Activated CD4-positive, alpha-beta T cell treated with anti-CD3 and anti-CD28 coated beads, Interleukin-2, amount 10 ng/mL, durations not matched to agents 7 days and 5 days (primary cell): ENCODE measurements around the gene MX2. TPM values are rescaled to one million over a fixed set of nuclear protein-coding genes. Genes with fewer than 3 reads are reported as not detected.
A peak's percentile ranks its signal among the peaks of the same experiment; 100 is the strongest.

Experiments
- CTCF ChIA-PET: fragments of 350-600 bp; sonication (Branson Sonifier 250); formaldehyde crosslinking; loops from one replicate; lab custom pipeline; 2021; ENCODE audit warnings: antibody characterized with exemption; lab: Charles Lee
- POLR2A ChIA-PET: fragments of 350-600 bp; sonication (Branson Sonifier 250); formaldehyde crosslinking; loops from one replicate; lab custom pipeline; 2021; ENCODE audit warnings: antibody characterized with exemption; lab: Charles Lee
- DNase-seq: peaks from one replicate; pipeline ENCODE4 v3.0.0-alpha.2; 2020
- H3K27ac Mint-ChIP-seq: one replicate; pipeline ENCODE4 v1.8.0; 2021; ENCODE audit warnings: mild to moderate bottlenecking, moderate library complexity, mixed read lengths
- H3K27me3 Mint-ChIP-seq: one replicate; pipeline ENCODE4 v1.8.0; 2021; ENCODE audit warnings: mixed read lengths
- H3K36me3 Mint-ChIP-seq: one replicate; pipeline ENCODE4 v1.8.0; 2021; ENCODE audit warnings: low read depth, mixed read lengths
- H3K4me1 Mint-ChIP-seq: one replicate; pipeline ENCODE4 v1.8.0; 2021; ENCODE audit warnings: mixed read lengths
- H3K4me3 Mint-ChIP-seq: one replicate; pipeline ENCODE4 v1.8.0; 2021; ENCODE audit warnings: mild to moderate bottlenecking, moderate library complexity, mixed read lengths
- H3K9me3 Mint-ChIP-seq: one replicate; pipeline ENCODE4 v1.8.0; 2021; ENCODE audit warnings: mixed read lengths
- total RNA-seq, 2 experiments: library from RNA; stranded (reverse); gene quantifications; one replicate each; pipeline ENCODE4 v1.2.3, GENCODE V29; 2021

The MX2 gene
- total RNA-seq, 2 experiments from 2014 or later = 108 to 117 TPM

DNA sequence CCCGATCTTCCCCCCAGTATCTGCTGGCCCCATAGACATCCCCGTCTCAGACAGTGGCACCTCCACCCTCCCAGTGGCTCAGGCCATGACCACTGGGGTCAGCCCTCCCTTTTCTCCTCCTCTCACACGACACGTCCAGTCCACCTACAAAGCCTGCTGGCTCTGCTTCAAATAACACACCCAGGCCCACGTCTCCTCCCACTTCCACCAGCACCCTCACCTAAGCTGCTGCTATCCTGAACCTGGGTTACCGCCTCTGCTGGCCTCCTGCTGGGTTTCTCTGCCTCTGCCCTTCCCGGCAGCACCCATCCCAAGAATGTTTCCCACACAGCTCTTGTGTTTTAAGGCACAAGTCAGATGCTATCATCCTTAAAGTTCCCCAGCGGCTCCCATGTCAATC is 26.0 kb downstream of the MX2 start:
- Mint-ChIP-seq H3K9me3 (no peaks in the 10 kb centered on the region), H3K27me3 (no peaks in the 10 kb centered on the region), H3K27ac (no peak overlapping the region), H3K36me3 (peaks cover 48% of the 10 kb centered on the region), H3K4me3 (no peak overlapping the region), H3K4me1 (peaks cover 1% of the 10 kb centered on the region)
- CTCF ChIA-PET = no interaction called here
- POLR2A ChIA-PET = no interaction called here
- no peak for DNase-seq

DNA sequence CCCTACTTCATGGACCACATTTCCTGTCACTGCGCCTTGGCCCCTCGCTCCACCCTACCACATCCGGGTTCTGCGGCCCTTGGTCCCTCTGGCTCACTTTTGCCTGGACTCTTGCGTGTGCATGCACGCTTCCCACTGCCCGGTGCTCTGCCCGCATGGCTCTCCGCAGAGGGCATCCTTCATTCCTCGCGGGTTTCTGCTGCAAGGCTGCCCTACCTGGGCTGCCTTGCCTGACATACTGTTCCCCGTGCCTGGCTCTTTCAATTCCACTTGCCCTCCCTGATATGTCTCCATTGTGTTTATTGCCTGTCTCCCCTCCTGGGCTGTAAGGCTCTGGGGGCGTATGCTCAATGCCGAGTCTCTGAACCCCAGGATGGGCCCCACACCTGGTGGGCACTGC is 26.4 kb downstream of the MX2 start:
- H3K4me1 Mint-ChIP-seq = peaks cover 1% of the 10 kb centered on the region
- no peaks in the 10 kb centered on the region for H3K27me3 Mint-ChIP-seq
- H3K4me3 Mint-ChIP-seq = no peak overlapping the region
- H3K36me3 Mint-ChIP-seq = peaks cover 48% of the 10 kb centered on the region
- CTCF ChIA-PET = no interaction called here
- DNase-seq = no peak
- POLR2A ChIA-PET = no interaction called here
- H3K27ac Mint-ChIP-seq = peak overlapping the region; percentile 38
- H3K9me3 Mint-ChIP-seq = no peaks in the 10 kb centered on the region

- CTCF ChIA-PET = no interaction called here
- H3K36me3 Mint-ChIP-seq = peaks cover 53% of the 10 kb centered on the region
- H3K9me3 Mint-ChIP-seq = no peaks in the 10 kb centered on the region
Observed at GRCh38 chr21:41390043-41390639, 28.3 kb downstream of the MX2 start.

DNA sequence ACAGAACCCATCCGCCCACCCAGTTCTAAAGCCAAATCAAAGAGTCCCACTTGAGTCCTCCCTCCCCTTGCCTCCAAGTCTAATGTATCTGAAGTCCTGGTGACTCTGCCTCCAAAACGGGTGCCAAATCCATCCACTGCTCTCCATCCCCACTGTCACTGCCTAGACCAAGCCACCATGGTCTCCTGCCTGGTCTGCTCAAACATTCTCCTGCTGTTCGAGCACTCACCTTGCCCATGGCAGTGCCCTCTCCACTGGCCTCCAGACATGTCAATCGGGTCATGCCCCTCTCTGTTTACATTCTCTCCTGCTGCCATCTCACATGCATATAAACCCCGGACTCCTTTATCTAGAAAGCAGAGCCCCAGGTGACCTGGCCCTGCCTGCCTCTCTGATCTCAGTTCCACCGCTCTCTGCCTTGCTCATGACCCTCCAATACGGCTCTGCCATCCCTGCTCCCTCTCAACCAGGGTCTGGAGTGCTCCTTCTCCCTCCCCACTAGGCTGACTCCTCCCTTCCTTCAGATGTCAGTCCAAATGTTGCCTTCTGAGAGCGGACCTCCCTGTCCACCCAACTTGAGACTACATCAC is 32.1 kb downstream of the MX2 start:
- ChIA-PET CTCF (no interaction called here), POLR2A (no interaction called here)
- H3K9me3 Mint-ChIP-seq = no peaks in the 10 kb centered on the region
- no peaks in the 10 kb centered on the region for H3K27me3 Mint-ChIP-seq
- no peak for DNase-seq
- H3K4me3 Mint-ChIP-seq = no peak overlapping the region
- peaks cover 1% of the 10 kb centered on the region for H3K4me1 Mint-ChIP-seq
- peaks cover 64% of the 10 kb centered on the region for H3K36me3 Mint-ChIP-seq
- H3K27ac Mint-ChIP-seq = peak overlapping the region; percentile 31

More at GRCh38 chr21:41390043-41390639, 28.3 kb downstream of the MX2 start:
- Mint-ChIP-seq H3K4me1 (peaks cover 1% of the 10 kb centered on the region), H3K27me3 (no peaks in the 10 kb centered on the region), H3K4me3 (no peak overlapping the region), H3K27ac (peak overlapping the region; percentile 54)
- POLR2A ChIA-PET = no interaction called here
- no peak for DNase-seq

DNA sequence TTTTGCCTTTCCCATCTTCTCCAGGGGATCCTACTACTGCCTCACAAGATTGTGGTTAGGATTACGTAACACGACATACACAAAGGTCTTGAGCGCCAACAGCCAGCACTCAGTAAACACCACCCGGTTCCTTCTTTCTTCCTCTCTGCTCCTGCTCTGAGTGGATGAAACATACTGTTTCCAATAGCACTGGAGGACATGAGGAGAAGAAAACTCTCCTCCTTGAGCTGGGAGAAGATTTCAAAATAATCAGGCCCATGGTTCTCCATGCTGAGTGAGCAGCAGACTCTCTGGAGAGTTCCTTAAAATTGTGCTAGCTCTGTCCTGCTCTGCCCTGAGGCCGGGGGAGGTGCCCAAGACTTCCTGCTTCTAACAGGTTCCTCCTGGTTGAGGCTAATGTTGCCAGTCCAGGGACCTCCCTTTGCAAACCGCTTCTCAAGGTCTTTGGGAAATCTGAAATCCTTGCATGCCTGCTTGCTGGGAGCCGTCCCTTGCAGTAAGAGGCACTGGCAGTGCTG is 34.8 kb downstream of the MX2 start:
- ChIA-PET CTCF (interaction anchor here (1.5 kb wide), 1 partner anchor 14 kb away, joined by 4 read pairs; no protein-coding TSS in a partner anchor), POLR2A (no interaction called here)
- Mint-ChIP-seq H3K36me3 (peaks cover 81% of the 10 kb centered on the region), H3K27me3 (no peaks in the 10 kb centered on the region), H3K27ac (no peak overlapping the region), H3K9me3 (no peaks in the 10 kb centered on the region), H3K4me3 (no peak overlapping the region), H3K4me1 (peaks cover 1% of the 10 kb centered on the region)
- no peak for DNase-seq

GRCh38 chr21:41397471-41397891 is 35.7 kb downstream of the MX2 start:
- CTCF ChIA-PET = interaction anchor here (1.5 kb wide), 1 partner anchor 13 kb away, joined by 4 read pairs; no protein-coding TSS in a partner anchor
- POLR2A ChIA-PET = no interaction called here
- no peak overlapping the region for H3K27ac Mint-ChIP-seq

DNA sequence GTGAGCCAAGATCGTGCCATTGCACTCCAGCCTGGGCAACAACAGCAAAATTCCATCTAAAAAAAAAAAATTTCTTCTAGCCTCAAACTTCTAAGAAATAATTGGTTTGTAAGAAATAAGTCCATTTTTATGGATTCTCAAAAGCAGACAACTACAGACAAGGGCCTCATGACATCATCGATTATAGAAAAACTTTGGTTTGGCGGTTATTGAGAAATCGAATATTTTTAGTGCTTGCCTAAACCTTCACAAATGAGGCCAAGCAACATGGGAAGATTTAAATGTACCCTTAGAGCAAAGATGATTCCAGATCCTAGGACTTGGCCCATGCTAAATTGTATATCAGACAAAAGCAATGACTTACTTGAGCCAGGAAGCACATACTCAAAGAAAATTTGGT is 36.4 kb downstream of the MX2 start:
- Mint-ChIP-seq H3K36me3 (peaks cover 89% of the 10 kb centered on the region), H3K4me1 (peaks cover 1% of the 10 kb centered on the region), H3K27me3 (no peaks in the 10 kb centered on the region), H3K27ac (no peak overlapping the region), H3K9me3 (no peaks in the 10 kb centered on the region), H3K4me3 (no peak overlapping the region)
- POLR2A ChIA-PET = no interaction called here
- CTCF ChIA-PET = no interaction called here
- DNase-seq = no peak

More at GRCh38 chr21:41397471-41397891, 35.7 kb downstream of the MX2 start:
- DNase-seq = no peak
- Mint-ChIP-seq H3K9me3 (no peaks in the 10 kb centered on the region), H3K36me3 (peaks cover 85% of the 10 kb centered on the region), H3K27me3 (no peaks in the 10 kb centered on the region), H3K4me1 (peaks cover 1% of the 10 kb centered on the region), H3K4me3 (no peak overlapping the region)

GRCh38 chr21:41398831-41399230 is 37.0 kb downstream of the MX2 start:
- peaks cover 89% of the 10 kb centered on the region for H3K36me3 Mint-ChIP-seq
- no peak overlapping the region for H3K27ac Mint-ChIP-seq
- DNase-seq = no peak
- no peaks in the 10 kb centered on the region for H3K27me3 Mint-ChIP-seq
- H3K4me1 Mint-ChIP-seq = peaks cover 1% of the 10 kb centered on the region
- CTCF ChIA-PET = no interaction called here
- H3K4me3 Mint-ChIP-seq = no peak overlapping the region
- no peaks in the 10 kb centered on the region for H3K9me3 Mint-ChIP-seq
- POLR2A ChIA-PET = no interaction called here

DNA sequence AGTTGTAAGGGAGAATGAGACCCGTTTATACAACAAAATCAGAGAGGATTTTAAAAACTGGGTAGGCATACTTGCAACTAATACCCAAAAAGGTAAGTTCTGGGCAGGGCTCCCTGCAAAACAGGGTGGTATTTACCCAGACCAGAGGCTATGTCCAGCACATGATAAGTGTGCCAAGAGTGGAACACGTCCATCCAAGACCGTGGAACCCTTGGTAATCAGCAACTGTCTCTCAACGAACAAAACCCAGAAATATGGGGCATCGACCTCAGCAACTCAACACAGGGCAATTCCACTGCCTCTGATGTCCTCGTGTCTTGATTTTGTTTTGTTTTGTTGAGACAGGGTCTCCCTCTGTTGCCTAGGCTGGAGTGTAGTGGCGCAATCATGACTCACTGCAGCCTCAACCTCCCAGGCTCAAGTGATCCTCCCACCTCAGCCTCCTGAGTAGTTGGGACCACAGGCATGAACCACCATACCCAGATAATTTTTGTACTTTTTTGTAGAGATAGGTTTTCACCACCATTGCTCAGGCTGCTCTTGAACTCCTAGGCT is 37.5 kb downstream of the MX2 start:
- no peak for DNase-seq
- Mint-ChIP-seq H3K27me3 (no peaks in the 10 kb centered on the region), H3K36me3 (peaks cover 87% of the 10 kb centered on the region), H3K27ac (peak overlapping the region; percentile 55), H3K4me1 (peaks cover 1% of the 10 kb centered on the region), H3K4me3 (no peak overlapping the region), H3K9me3 (no peaks in the 10 kb centered on the region)
- CTCF ChIA-PET = no interaction called here
- POLR2A ChIA-PET = no interaction called here

- no peaks in the 10 kb centered on the region for H3K9me3 Mint-ChIP-seq
- peaks cover 78% of the 10 kb centered on the region for H3K36me3 Mint-ChIP-seq
- H3K27ac Mint-ChIP-seq = no peak overlapping the region
- no peak for DNase-seq
- no peaks in the 10 kb centered on the region for H3K27me3 Mint-ChIP-seq
- ChIA-PET CTCF (interaction anchor here (0.6 to 1.5 kb wide), 3 partner anchors 28 to 274 kb away, joined by 3 to 4 read pairs (median 3); no protein-coding TSS in a partner anchor), POLR2A (no interaction called here)
- H3K4me3 Mint-ChIP-seq = no peak overlapping the region
- no peaks in the 10 kb centered on the region for H3K4me1 Mint-ChIP-seq
Observed at GRCh38 chr21:41402231-41402630, 40.4 kb downstream of the MX2 start.

GRCh38 chr21:41402796-41403195 is 41.0 kb downstream of the MX2 start:
- H3K4me3 Mint-ChIP-seq = no peak overlapping the region
- H3K4me1 Mint-ChIP-seq = no peaks in the 10 kb centered on the region
- no peak for DNase-seq
- H3K9me3 Mint-ChIP-seq = no peaks in the 10 kb centered on the region
- peaks cover 78% of the 10 kb centered on the region for H3K36me3 Mint-ChIP-seq
- no peaks in the 10 kb centered on the region for H3K27me3 Mint-ChIP-seq
- POLR2A ChIA-PET = no interaction called here
- H3K27ac Mint-ChIP-seq = no peak overlapping the region
- CTCF ChIA-PET = interaction anchor here (0.6 to 1.5 kb wide), 2 partner anchors 27 to 273 kb away, joined by 3 to 4 read pairs; no protein-coding TSS in a partner anchor

DNA sequence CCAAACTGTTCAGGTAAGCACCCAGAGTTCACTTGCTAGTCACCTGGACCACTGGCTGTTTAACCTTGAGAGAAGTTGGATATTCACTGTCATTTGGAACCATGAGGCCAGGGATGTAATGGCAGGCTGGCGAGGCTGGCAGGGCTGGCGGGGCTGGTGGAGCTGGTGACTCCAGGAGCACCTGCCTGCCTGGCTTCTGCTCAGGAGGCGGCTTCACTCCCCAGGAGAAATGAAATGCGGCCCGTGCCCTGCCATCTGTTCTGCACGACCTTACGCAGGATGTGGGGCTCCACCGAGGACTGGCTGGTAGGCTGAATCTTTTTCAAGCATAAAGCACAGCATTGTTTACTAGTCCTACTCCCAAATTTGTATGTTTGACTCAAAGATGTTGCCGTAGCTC is 41.5 kb downstream of the MX2 start:
- Mint-ChIP-seq H3K27ac (peak overlapping the region; percentile 46), H3K9me3 (no peaks in the 10 kb centered on the region), H3K4me3 (no peak overlapping the region), H3K36me3 (peaks cover 78% of the 10 kb centered on the region), H3K27me3 (no peaks in the 10 kb centered on the region), H3K4me1 (no peaks in the 10 kb centered on the region)
- CTCF ChIA-PET = interaction anchor here (1.5 kb wide), 1 partner anchor 27 kb away, joined by 4 read pairs; no protein-coding TSS in a partner anchor
- DNase-seq = no peak
- POLR2A ChIA-PET = no interaction called here

- ChIA-PET POLR2A (no interaction called here), CTCF (no interaction called here)
- no peak overlapping the region for H3K27ac Mint-ChIP-seq
- H3K9me3 Mint-ChIP-seq = no peaks in the 10 kb centered on the region
- no peaks in the 10 kb centered on the region for H3K4me1 Mint-ChIP-seq
- H3K36me3 Mint-ChIP-seq = peaks cover 78% of the 10 kb centered on the region
- no peaks in the 10 kb centered on the region for H3K27me3 Mint-ChIP-seq
- no peak for DNase-seq
- H3K4me3 Mint-ChIP-seq = no peak overlapping the region
Observed at GRCh38 chr21:41403966-41404365, 42.1 kb downstream of the MX2 start.
